HL-60 (cell line): ENCODE results near the gene RAD23A.

Experiments
- DNase-seq, 2 experiments: peaks; one replicate each; pipeline ENCODE4 v3.0.0-alpha.2; 2010 to 2020; ENCODE audit warnings: low read depth in 1 of 2, low spot score in 1 of 2
- H3K27ac ChIP-seq: fragments of 250-450 bp; sonication (Bioruptor Pico); replicated peaks from 2 replicates; pipeline ENCODE4 v1.5.1; 2020; ENCODE audit warnings: mild to moderate bottlenecking, moderate library complexity
- H3K27me3 ChIP-seq: fragments of 250-450 bp; sonication (Bioruptor Pico); 2 replicates; pipeline ENCODE4 v1.5.1; 2021; ENCODE audit warnings: mild to moderate bottlenecking, moderate library complexity; ENCODE audit not compliant: insufficient read depth, poor library complexity, severe bottlenecking
- H3K4me3 ChIP-seq: replicated peaks from 2 replicates; pipeline ENCODE4 v1.5.1; 2011; ENCODE audit warnings: mild to moderate bottlenecking, control low read depth, low read length; ENCODE audit not compliant: insufficient read depth
- CTCF ChIP-seq: IDR thresholded peaks from one replicate; pipeline ENCODE4 v1.5.1; 2011; ENCODE audit warnings: low read length, control low read depth, inconsistent platforms; ENCODE audit not compliant: insufficient read depth
- GABPA ChIP-seq: IDR thresholded peaks from 2 replicates; pipeline ENCODE4 v1.6.1; 2012; ENCODE audit warnings: low read depth
- POLR2AphosphoS5 ChIP-seq: IDR thresholded peaks from 2 replicates; pipeline ENCODE4 v1.6.1; 2012; ENCODE audit warnings: low read depth
- REST ChIP-seq: IDR thresholded peaks from 2 replicates; pipeline ENCODE4 v1.6.1; 2012; ENCODE audit warnings: low read depth; ENCODE audit not compliant: insufficient replicate concordance
- SPI1 ChIP-seq: IDR thresholded peaks from 2 replicates; pipeline ENCODE4 v1.6.1; 2012; ENCODE audit warnings: low read depth, mild to moderate bottlenecking, borderline replicate concordance

RAD23A gene

GRCh38 chr19:12946092-12946721 is 545 bp downstream of the RAD23A start:
- DNase-seq: peak in 1 of 2 experiments; percentile 60
- Histone ChIP-seq H3K27me3 (no peaks in the 10 kb centered on the region), H3K27ac (peak overlapping the region; percentile 75), H3K4me3 (peak overlapping the region; percentile 81)
- TF ChIP-seq POLR2AphosphoS5: peak; percentile 33; the same call in 1 of the 2 replicates
- TF ChIP-seq REST: peak; percentile 2
- TF ChIP-seq SPI1: no peak

- peak overlapping the region; percentile 75 for H3K27ac ChIP-seq
- H3K27me3 ChIP-seq: no peaks in the 10 kb centered on the region
- DNase-seq: no peak
- no peak for TF ChIP-seq SPI1
- TF ChIP-seq POLR2AphosphoS5: no peak
- TF ChIP-seq REST: no peak
- no peak for TF ChIP-seq GABPA
- no peak for TF ChIP-seq CTCF
- peak overlapping the region; percentile 81 for H3K4me3 ChIP-seq
Measured at GRCh38 chr19:12946731-12947496, 1.3 kb downstream of the RAD23A start.

- Histone ChIP-seq H3K27ac (peak overlapping the region; percentile 75), H3K4me3 (no peak overlapping the region), H3K27me3 (no peaks in the 10 kb centered on the region)
- TF ChIP-seq POLR2AphosphoS5 (no peak; the same call in 1 of the 2 replicates), SPI1 (no peak), REST (no peak), GABPA (no peak), CTCF (no peak)
- no peak for DNase-seq
Measured at GRCh38 chr19:12947702-12948611, 2.3 kb downstream of the RAD23A start.
